IMR-90 (cell line): ENCODE measurements around the gene UNC119. TPM values are rescaled to one million over a fixed set of nuclear protein-coding genes. Genes with fewer than 3 reads are reported as not detected.

Experiments
- ATAC-seq: fragments of 200-7000 bp; cut with Tn5 transposase; 2 replicates; pipeline ENCODE4 v1.9.1; 2020; ENCODE audit warnings: low read depth, mild to moderate bottlenecking, moderate library complexity
- BruUV-seq: library from RNA; stranded (reverse); fragments of 400-500 nt; replicated peaks from 2 replicates; lab custom pipeline; 2021; lab: Mats Ljungman, UMichigan
- CTCF ChIA-PET: fragments of 300-600 bp; formaldehyde crosslinking; extraction: SDS; loops from one replicate; lab custom pipeline; 2021; ENCODE audit warnings: antibody characterized with exemption; lab: Yijun Ruan, JAX
- POLR2A ChIA-PET: fragments of 300-600 bp; sonication (Branson Sonifier 250); formaldehyde crosslinking; loops from one replicate; lab custom pipeline; 2022; ENCODE audit warnings: antibody characterized with exemption; ENCODE audit not compliant: unreplicated experiment; lab: Charles Lee
- DNase-seq: peaks from one replicate; pipeline ENCODE4 v3.0.0; 2013
- H2AFZ ChIP-seq: replicated peaks from 2 replicates; pipeline ENCODE3; 2013; ENCODE audit warnings: low read length, mild to moderate bottlenecking; ENCODE audit not compliant: poor library complexity
- H2AK5ac ChIP-seq: 2 replicates; pipeline ENCODE4 v1.6.1; 2013; ENCODE audit warnings: low read depth, low read length, inconsistent platforms
- H2AK9ac ChIP-seq: replicated peaks from 2 replicates; pipeline ENCODE3; 2013; ENCODE audit warnings: mild to moderate bottlenecking, low read depth, low read length, moderate library complexity; ENCODE audit not compliant: poor library complexity
- H2BK120ac ChIP-seq: 2 replicates; pipeline ENCODE4 v1.6.1; 2013; ENCODE audit warnings: low read depth, low read length, inconsistent platforms
- H2BK15ac ChIP-seq: 3 replicates; pipeline ENCODE4 v1.6.1; 2013; ENCODE audit warnings: low read depth, low read length, inconsistent platforms
- H2BK20ac ChIP-seq: 2 replicates; pipeline ENCODE4 v1.6.1; 2013; ENCODE audit warnings: low read depth, mild to moderate bottlenecking, inconsistent platforms, low read length, moderate library complexity
- H2BK5ac ChIP-seq: 2 replicates; pipeline ENCODE4 v1.6.1; 2013; ENCODE audit warnings: mild to moderate bottlenecking, low read depth, low read length, inconsistent platforms; ENCODE audit not compliant: poor library complexity, severe bottlenecking
- H3K14ac ChIP-seq: replicated peaks from 2 replicates; pipeline ENCODE4 v1.6.1; 2013; ENCODE audit warnings: low read depth, low read length, inconsistent platforms
- H3K18ac ChIP-seq: 2 replicates; pipeline ENCODE4 v1.6.1; 2013; ENCODE audit warnings: low read depth, low read length, control low read depth
- H3K23ac ChIP-seq: 2 replicates; pipeline ENCODE4 v1.6.1; 2013; ENCODE audit warnings: low read depth, low read length, inconsistent platforms
- H3K27ac ChIP-seq: 2 replicates; pipeline ENCODE4 v1.5.1; 2013; ENCODE audit warnings: mild to moderate bottlenecking, control low read depth, low read length; ENCODE audit not compliant: insufficient read depth
- H3K27me3 ChIP-seq: 2 replicates; pipeline ENCODE4 v1.6.1; 2013; ENCODE audit warnings: low read length; ENCODE audit not compliant: control insufficient read depth, insufficient read depth
- H3K36me3 ChIP-seq: 2 replicates; pipeline ENCODE4 v1.6.1; 2013; ENCODE audit warnings: low read length, mixed read lengths; ENCODE audit not compliant: control insufficient read depth, insufficient read depth
- H3K4ac ChIP-seq: 2 replicates; pipeline ENCODE4 v1.6.1; 2013; ENCODE audit warnings: low read depth, low read length, inconsistent platforms
- H3K4me1 ChIP-seq: 2 replicates; pipeline ENCODE4 v1.6.1; 2013; ENCODE audit warnings: low read length, mixed read lengths; ENCODE audit not compliant: control insufficient read depth, insufficient read depth
- H3K4me2 ChIP-seq: 2 replicates; pipeline ENCODE4 v1.6.1; 2013; ENCODE audit warnings: low read depth, mild to moderate bottlenecking, control low read depth, low read length, moderate library complexity
- H3K4me3 ChIP-seq: 2 replicates; pipeline ENCODE4 v1.5.1; 2013; ENCODE audit warnings: low read depth, mild to moderate bottlenecking, control low read depth, low read length, moderate library complexity; ENCODE audit not compliant: insufficient read depth
- H3K56ac ChIP-seq: 2 replicates; pipeline ENCODE4 v1.6.1; 2013; ENCODE audit warnings: low read length, inconsistent platforms; ENCODE audit not compliant: insufficient read depth; ENCODE audit errors: extremely low read depth
- H3K79me1 ChIP-seq, 2 experiments: 2 replicates each; pipeline ENCODE4 v1.6.1; 2013; ENCODE audit warnings: low read length in 2 of 2, inconsistent platforms in 1 of 2, low read depth in 1 of 2
- H3K9ac ChIP-seq: 2 replicates; pipeline ENCODE4 v1.6.1; 2013; ENCODE audit warnings: low read depth, low read length, control low read depth
- H3K9me1 ChIP-seq: 2 replicates; pipeline ENCODE4 v1.6.1; 2013; ENCODE audit warnings: low read length, inconsistent platforms; ENCODE audit not compliant: insufficient read depth
- H3K9me3 ChIP-seq: 2 replicates; pipeline ENCODE4 v1.6.1; 2013; ENCODE audit warnings: low read length; ENCODE audit not compliant: control insufficient read depth, insufficient read depth
- H4K20me1 ChIP-seq: 2 replicates; pipeline ENCODE4 v1.6.1; 2013; ENCODE audit warnings: low read length, inconsistent platforms; ENCODE audit not compliant: insufficient read depth
- H4K5ac ChIP-seq: 2 replicates; pipeline ENCODE4 v1.6.1; 2013; ENCODE audit warnings: mild to moderate bottlenecking, low read depth, low read length, control low read depth
- H4K8ac ChIP-seq, 2 experiments: 2 replicates each; pipeline ENCODE4 v1.6.1; 2013; ENCODE audit warnings: low read depth in 2 of 2, low read length in 2 of 2, control low read depth in 1 of 2, inconsistent platforms in 1 of 2
- H4K91ac ChIP-seq: 2 replicates; pipeline ENCODE4 v1.6.1; 2013; ENCODE audit warnings: low read depth, low read length, inconsistent platforms; ENCODE audit not compliant: insufficient read depth
- CHD1 ChIP-seq: IDR thresholded peaks from 2 replicates; pipeline ENCODE4 v1.6.1; 2012; ENCODE audit warnings: low read depth, low read length, improper control_type of control experiment
- FOS ChIP-seq: fragments of 150-350 bp; IDR thresholded peaks from 2 replicates; pipeline ENCODE4 v1.6.1; 2016; ENCODE audit warnings: low read depth, low read length
- MAZ ChIP-seq: IDR thresholded peaks from 2 replicates; pipeline ENCODE4 v1.6.1; 2012; ENCODE audit warnings: low read depth, mild to moderate bottlenecking, low read length, improper control_type of control experiment, moderate library complexity, borderline replicate concordance
- NFE2L2 ChIP-seq: fragments of 150-350 bp; IDR thresholded peaks from 2 replicates; pipeline ENCODE4 v1.6.1; 2016; ENCODE audit warnings: low read depth, mild to moderate bottlenecking, low read length
- POLR2A ChIP-seq: IDR thresholded peaks from 2 replicates; pipeline ENCODE4 v1.6.1; 2012; ENCODE audit warnings: mild to moderate bottlenecking, low read depth, low read length
- RFX5 ChIP-seq: IDR thresholded peaks from 2 replicates; pipeline ENCODE4 v1.8.0; 2012; ENCODE audit warnings: low read depth, mild to moderate bottlenecking, low read length, moderate library complexity
- SMC3 ChIP-seq: fragments of 150-350 bp; IDR thresholded peaks from 2 replicates; pipeline ENCODE4 v1.6.1; 2016; ENCODE audit warnings: low read depth, mild to moderate bottlenecking, antibody characterized with exemption, low read length, moderate library complexity
- WGBS, 2 experiments: methylation state at CpG; one replicate each; pipeline versions ENCODE4 v1.1.5 to v1.1.7; 2013; ENCODE audit warnings: missing lambda C conversion rate in 2 of 2; ENCODE audit not compliant: insufficient read length in 1 of 2; ENCODE audit errors: extremely low coverage in 2 of 2; 5-methylcytosine and 5-hydroxymethylcytosine counted together
- dilution Hi-C: fragments of 300-500 bp; cut with HindIII; formaldehyde crosslinking; loops from one replicate; pipeline ENCODE4 v1.14.3; 2018; ENCODE audit warnings: low sequenced_read_pairs; ENCODE audit not compliant: unreplicated experiment
- in situ Hi-C: fragments of 300-500 bp; cut with MboI; formaldehyde crosslinking; loops from 3 replicates; pipeline ENCODE4 v1.14.3; 2019; ENCODE audit warnings: low sequenced_read_pairs, inconsistent platforms, mixed read lengths
- intact Hi-C: fragments of 100-400 bp; cut with micrococcal nuclease; formaldehyde crosslinking; loops from 2 replicates; pipeline ENCODE4 v1.10.0; 2022
- polyA plus RNA-seq, 3 experiments: library from polyadenylated mRNA; depleted of rRNA; stranded (reverse); fragments of >200 nt; gene quantifications; 2 replicates each; pipeline ENCODE4 v1.2.3, GENCODE V29; 2012; ENCODE audit warnings: low replicate concordance in 1 of 3
- total RNA-seq: library from RNA; depleted of rRNA; stranded (reverse); fragments of >200 nt; gene quantifications from 2 replicates; pipeline ENCODE4 v1.2.3, GENCODE V29; 2012
- TF ChIP-seq, protein P1 (sequence below): conservative IDR thresholded peaks from 2 replicates; pipeline ENCODE4 v1.5.1; 2012; ENCODE audit warnings: mild to moderate bottlenecking, low read depth, low read length, improper control_type of control experiment
- TF ChIP-seq, protein P2 (sequence below): fragments of 150-350 bp; IDR thresholded peaks from 2 replicates; pipeline ENCODE4 v1.6.1; 2016; ENCODE audit warnings: low read depth, mild to moderate bottlenecking, low read length, moderate library complexity, borderline replicate concordance

Gene UNC119
- total and polyA plus RNA-seq, 2 of the 4 experiments (the other 2 are of a cell fraction): 22.4 to 57.4 TPM

DNA sequence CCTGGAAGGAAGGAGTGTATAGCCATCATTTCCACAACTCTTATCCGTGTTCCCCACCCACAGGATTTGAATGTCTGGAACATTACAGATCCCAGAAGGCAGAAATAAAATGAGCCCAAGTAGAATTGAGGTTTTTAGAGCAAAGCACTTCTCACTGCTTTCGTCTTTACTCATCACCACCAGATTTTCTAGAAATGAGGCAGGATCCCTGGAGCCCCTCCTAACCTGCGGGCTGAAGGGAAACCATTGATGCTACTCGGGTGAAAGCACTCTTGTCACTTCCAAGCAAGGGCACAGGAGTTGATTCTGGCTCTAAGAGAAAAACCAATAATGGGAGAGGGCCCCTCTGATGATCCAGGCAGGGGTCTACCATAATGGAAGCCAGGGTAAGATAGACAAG is 27.1 kb upstream of the UNC119 start:
- dilution Hi-C loops: no loop called here
- BruUV-seq: no TSS peak
- POLR2A ChIA-PET: no interaction called here

More for the DNA sequence above, 27.1 kb upstream of the UNC119 start:
- no peak overlapping the region for H2BK15ac ChIP-seq
- H3K18ac ChIP-seq: no peak overlapping the region
- H2BK5ac ChIP-seq: no peak overlapping the region
- ATAC-seq (no peak), DNase-seq (no peak)
- H3K4me1 ChIP-seq: peaks cover 6% of the 10 kb centered on the region; the same call in 1 of the 2 replicates
- intact Hi-C loops: no loop called here
- H3K27me3 ChIP-seq: no peaks in the 10 kb centered on the region
- in situ Hi-C loops: no loop called here
- H2AK9ac ChIP-seq: no peak overlapping the region
- no peak overlapping the region for H2BK20ac ChIP-seq
- no peak overlapping the region for H3K4me3 ChIP-seq
- no peak overlapping the region for H3K4ac ChIP-seq
- no peak overlapping the region for H2BK120ac ChIP-seq
- CTCF ChIA-PET: no interaction called here
- no peak overlapping the region for H4K91ac ChIP-seq
- no peak overlapping the region for H3K4me2 ChIP-seq
- TF ChIP-seq, protein P1, sequence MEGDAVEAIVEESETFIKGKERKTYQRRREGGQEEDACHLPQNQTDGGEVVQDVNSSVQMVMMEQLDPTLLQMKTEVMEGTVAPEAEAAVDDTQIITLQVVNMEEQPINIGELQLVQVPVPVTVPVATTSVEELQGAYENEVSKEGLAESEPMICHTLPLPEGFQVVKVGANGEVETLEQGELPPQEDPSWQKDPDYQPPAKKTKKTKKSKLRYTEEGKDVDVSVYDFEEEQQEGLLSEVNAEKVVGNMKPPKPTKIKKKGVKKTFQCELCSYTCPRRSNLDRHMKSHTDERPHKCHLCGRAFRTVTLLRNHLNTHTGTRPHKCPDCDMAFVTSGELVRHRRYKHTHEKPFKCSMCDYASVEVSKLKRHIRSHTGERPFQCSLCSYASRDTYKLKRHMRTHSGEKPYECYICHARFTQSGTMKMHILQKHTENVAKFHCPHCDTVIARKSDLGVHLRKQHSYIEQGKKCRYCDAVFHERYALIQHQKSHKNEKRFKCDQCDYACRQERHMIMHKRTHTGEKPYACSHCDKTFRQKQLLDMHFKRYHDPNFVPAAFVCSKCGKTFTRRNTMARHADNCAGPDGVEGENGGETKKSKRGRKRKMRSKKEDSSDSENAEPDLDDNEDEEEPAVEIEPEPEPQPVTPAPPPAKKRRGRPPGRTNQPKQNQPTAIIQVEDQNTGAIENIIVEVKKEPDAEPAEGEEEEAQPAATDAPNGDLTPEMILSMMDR: no peak
- TF ChIP-seq POLR2A (no peak), FOS (no peak), CHD1 (no peak), SMC3 (no peak), RFX5 (no peak), NFE2L2 (no peak), MAZ (no peak)
- TF ChIP-seq, protein P2, sequence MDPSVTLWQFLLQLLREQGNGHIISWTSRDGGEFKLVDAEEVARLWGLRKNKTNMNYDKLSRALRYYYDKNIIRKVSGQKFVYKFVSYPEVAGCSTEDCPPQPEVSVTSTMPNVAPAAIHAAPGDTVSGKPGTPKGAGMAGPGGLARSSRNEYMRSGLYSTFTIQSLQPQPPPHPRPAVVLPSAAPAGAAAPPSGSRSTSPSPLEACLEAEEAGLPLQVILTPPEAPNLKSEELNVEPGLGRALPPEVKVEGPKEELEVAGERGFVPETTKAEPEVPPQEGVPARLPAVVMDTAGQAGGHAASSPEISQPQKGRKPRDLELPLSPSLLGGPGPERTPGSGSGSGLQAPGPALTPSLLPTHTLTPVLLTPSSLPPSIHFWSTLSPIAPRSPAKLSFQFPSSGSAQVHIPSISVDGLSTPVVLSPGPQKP: no peak
- peaks cover 20% of the 10 kb centered on the region for H3K36me3 ChIP-seq
- no peak overlapping the region for H2AFZ ChIP-seq
- no peak overlapping the region for H3K9ac ChIP-seq
- H3K9me1 ChIP-seq: peaks cover 11% of the 10 kb centered on the region
- H4K20me1 ChIP-seq: no peaks in the 10 kb centered on the region
- H4K5ac ChIP-seq: no peak overlapping the region
- no peak overlapping the region for H4K8ac ChIP-seq
- no peak overlapping the region for H3K14ac ChIP-seq
- no peak overlapping the region for H3K27ac ChIP-seq
- 83% methylated on average over 2 of the region's 4 CpGs; no CpG with 5 or more reads in 1 of the 2 experiments for WGBS, 2 experiments
- H3K23ac ChIP-seq: no peak overlapping the region
- H3K79me1 ChIP-seq: peaks cover 4 to 11% of the 10 kb centered on the region in 2 experiments; a peak in 2 of 4 replicates
- H2AK5ac ChIP-seq: no peak overlapping the region
- no peak overlapping the region for H3K56ac ChIP-seq
- H3K9me3 ChIP-seq: no peaks in the 10 kb centered on the region
